GM10248 (cell line): ENCODE measurements around the gene TNS1.

Experiments used
- CTCF ChIA-PET: fragments of 300-600 bp; sonication (Branson Sonifier 250); formaldehyde crosslinking; extraction: SDS; loops from one replicate; lab custom pipeline; 2021; ENCODE audit warnings: antibody characterized with exemption; lab: Yijun Ruan, JAX
- POLR2A ChIA-PET: fragments of 350-650 bp; sonication (Branson Sonifier 250); formaldehyde crosslinking; extraction: SDS; loops from one replicate; lab custom pipeline; 2020; ENCODE audit warnings: antibody characterized with exemption; lab: Yijun Ruan, JAX
- DNase-seq: peaks from one replicate; pipeline ENCODE4 v3.0.0; 2012; ENCODE audit errors: extremely low spot score
- TF ChIP-seq, protein P1 (sequence below): IDR thresholded peaks from 2 replicates; pipeline ENCODE4 v1.5.1; 2012; ENCODE audit warnings: mild to moderate bottlenecking, low read depth; ENCODE audit errors: extremely low read depth, missing control alignments, control extremely low read depth

The TNS1 gene

DNA sequence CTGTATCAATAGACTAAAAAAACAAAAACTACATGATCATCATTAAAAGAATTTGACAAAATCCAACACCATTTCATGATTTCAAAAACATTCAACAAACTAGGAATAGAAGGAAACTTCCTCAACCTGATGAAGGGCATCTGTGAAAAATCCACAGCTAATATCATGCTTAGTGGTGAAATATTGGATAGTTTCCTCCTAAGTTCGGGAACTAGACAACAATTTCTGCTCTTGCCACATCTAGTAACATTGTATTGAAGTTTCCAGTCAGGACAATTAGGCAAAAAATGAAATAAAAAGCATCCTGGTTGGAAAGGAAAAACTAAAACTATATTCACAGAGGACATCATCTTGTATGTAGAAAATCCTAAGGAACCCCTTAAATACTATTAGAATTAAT, 34.8 kb downstream of the TNS1 start:
- CTCF ChIA-PET, result no interaction called here
- DNase-seq, result no peak

DNA sequence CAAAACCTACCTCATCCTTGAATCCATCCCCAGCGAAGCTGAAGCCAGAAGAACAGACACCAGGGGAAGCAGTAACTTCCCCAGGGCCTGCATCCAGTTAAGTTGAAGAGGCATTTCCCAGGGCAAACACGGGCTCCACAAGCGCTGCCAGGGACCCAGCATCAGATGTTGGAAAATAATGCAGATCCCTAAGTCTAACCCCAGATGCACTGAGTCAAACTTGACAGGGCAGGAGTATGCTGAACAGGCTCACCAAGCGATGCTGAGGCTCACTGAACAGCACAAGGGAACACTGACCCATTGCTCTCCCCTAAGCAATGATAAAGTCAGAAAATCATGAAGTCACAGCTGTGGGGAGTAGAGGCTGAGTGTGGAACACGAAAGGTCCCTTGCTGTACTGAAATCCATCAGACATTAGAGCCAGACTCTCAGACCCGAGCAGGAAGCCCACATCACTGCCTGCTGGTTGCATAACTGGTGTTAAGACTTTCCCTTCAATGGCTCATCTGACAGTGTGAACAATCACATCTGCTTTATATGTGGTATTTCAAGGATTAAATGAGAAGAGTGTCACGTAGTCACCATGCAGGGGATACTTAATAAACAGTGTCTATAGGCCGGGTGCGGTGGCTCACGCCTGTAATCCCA, 36.2 kb downstream of the TNS1 start:
- TF ChIP-seq, protein P1, sequence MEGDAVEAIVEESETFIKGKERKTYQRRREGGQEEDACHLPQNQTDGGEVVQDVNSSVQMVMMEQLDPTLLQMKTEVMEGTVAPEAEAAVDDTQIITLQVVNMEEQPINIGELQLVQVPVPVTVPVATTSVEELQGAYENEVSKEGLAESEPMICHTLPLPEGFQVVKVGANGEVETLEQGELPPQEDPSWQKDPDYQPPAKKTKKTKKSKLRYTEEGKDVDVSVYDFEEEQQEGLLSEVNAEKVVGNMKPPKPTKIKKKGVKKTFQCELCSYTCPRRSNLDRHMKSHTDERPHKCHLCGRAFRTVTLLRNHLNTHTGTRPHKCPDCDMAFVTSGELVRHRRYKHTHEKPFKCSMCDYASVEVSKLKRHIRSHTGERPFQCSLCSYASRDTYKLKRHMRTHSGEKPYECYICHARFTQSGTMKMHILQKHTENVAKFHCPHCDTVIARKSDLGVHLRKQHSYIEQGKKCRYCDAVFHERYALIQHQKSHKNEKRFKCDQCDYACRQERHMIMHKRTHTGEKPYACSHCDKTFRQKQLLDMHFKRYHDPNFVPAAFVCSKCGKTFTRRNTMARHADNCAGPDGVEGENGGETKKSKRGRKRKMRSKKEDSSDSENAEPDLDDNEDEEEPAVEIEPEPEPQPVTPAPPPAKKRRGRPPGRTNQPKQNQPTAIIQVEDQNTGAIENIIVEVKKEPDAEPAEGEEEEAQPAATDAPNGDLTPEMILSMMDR, result no peak
- POLR2A ChIA-PET, result no interaction called here
- no peak for DNase-seq
- CTCF ChIA-PET, result no interaction called here

More for the DNA sequence above, 34.8 kb downstream of the TNS1 start:
- POLR2A ChIA-PET, result no interaction called here
- TF ChIP-seq, protein P1, result no peak

DNA sequence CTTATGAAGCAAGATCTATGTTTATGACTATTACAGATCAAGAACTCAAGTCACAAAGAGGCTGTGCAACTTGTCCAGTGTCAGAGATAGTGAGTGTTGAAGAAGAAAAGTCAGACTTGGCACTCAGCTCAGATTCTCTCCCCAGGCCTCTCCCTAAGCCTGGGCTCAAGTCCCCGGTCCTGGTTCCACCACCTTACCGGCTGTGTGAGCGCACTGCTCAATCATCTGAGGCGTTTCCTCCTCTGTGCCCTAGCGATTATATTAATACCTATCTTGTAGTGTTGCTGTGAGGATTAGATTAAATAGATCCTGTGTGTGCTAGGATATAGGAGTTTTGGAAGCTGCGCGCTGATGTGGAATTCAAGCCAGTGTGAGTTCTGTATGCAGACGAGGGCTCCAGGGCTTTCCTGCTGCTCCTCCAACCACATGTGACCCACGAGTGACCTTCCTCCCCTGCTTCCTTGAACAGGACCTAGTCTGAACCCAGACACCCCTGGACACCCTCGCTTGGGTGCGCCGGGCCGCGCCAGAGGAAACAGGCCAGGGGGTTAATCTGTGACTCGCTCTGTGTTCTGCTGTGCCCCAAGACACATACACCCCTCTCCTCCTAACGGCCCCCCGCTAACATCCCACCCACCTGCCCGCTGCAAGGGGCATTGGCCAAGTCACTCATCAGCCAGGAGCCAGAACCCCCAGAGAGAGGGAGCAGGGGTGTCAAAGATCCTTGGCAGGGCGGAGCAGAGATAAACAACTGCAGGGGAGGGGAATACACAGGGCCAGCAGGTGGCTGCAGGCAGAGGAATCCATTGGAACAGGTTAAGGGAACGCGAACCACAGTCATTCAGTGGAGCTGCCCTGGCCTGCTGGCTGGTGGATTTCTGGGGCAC, 38.3 kb downstream of the TNS1 start:
- no peak for DNase-seq
- ChIA-PET POLR2A (interaction anchor here (0.6 kb wide), 1 partner anchor 309 kb away, joined by 4 read pairs; no protein-coding TSS in a partner anchor), CTCF (interaction anchor here (1.0 to 1.2 kb wide), 2 partner anchors 11 to 175 kb away, joined by 3 to 5 read pairs; no protein-coding TSS in a partner anchor)
- TF ChIP-seq, protein P1, result no peak

DNA sequence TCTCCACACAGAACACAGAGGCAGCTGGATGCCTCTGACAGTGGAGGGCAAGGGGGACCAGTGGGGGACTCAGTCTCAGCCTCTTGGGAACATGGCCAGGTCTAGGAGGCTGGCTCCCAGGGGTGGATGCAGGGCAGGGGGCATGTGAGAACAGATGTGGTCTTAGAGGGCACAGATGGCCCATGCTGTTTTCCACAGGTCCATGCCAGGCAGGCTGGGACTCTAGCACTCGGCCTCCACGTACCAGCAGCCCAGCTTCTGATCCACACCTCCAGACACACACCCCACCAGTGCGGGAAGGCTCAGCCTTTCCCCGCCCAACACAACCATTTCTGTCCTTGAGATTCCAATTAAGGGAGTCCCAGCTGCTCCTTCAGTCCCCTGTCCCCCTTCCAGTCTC, 42.4 kb downstream of the TNS1 start:
- CTCF ChIA-PET, result no interaction called here
- POLR2A ChIA-PET, result interaction anchor here (0.6 kb wide), 1 partner anchor 1551 kb away, joined by 3 read pairs; no protein-coding TSS in a partner anchor
- no peak for DNase-seq
- TF ChIP-seq, protein P1, result no peak

DNA sequence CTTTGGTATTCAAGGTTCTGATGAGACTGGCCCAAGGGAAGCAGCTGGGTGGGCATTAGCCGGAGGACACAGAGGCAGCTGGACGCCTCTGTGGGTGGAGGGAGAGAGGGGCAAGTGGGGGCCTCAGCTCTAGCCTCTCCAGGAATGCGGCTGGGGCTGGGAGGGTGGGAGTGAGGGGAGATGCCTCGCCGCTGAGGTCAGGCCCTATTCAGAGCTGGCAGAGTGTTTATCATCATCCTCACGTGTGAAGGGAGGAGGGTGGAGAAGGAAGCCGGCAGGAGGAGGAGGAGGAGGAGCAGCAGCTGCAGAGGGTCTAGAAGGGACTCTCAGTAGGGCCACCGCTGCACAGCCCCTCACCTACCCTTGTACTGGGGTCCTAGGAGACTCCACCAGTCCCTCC, 43.1 kb downstream of the TNS1 start:
- CTCF ChIA-PET, result no interaction called here
- no peak for DNase-seq
- POLR2A ChIA-PET, result interaction anchor here (0.6 kb wide), 1 partner anchor 1552 kb away, joined by 3 read pairs; no protein-coding TSS in a partner anchor
- TF ChIP-seq, protein P1, result no peak

DNA sequence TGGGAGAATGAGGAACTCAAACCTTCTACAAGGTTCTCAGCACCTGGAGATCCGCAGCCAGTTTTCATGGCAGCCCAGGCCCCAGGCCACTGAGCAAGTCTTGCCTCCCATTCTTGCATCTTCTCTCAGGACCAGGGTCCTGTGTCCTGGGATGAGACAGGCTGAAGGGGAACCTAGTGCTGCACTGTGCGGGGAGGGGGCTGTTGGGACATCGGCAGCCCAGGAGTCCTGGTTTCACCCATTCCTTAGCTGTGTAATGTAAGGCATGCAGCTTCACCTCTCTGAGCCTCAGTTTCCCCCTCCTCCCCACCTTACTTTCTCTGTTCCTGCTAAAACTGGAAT, 43.9 kb downstream of the TNS1 start:
- TF ChIP-seq, protein P1, result no peak
- no peak for DNase-seq
- POLR2A ChIA-PET, result no interaction called here
- CTCF ChIA-PET, result no interaction called here
